Measurements from ENCODE around the gene MS4A2.

Gene MS4A2

DNA sequence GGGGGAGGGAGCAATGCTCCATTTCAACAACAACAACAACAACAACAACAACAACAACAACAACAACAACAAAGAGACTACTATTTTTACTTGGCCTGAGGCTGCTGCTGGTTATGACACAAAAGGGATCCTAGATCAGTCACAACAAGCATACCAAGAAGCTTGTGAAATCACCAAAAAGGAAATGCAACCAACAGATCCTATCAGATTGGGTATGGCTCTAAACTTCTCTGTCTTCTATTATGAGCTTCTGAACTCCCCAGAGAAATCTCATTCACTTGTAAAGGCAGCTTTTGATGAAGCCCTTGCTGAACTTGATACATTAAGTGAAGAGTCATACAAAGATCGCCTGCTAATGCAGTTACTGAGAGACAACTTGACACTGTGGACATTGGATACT lies 10.5 kb upstream of the MS4A2 start:
- H3K36me3 ChIP-seq, result no peaks in the 10 kb centered on the region
- H3K27ac ChIP-seq, result no peak overlapping the region
- H3K27me3 ChIP-seq (ENCODE audit: insufficient read depth, low read depth, severe bottlenecking), result no peaks in the 10 kb centered on the region
- DNase-seq, result no peak
- TF ChIP-seq, protein P1, sequence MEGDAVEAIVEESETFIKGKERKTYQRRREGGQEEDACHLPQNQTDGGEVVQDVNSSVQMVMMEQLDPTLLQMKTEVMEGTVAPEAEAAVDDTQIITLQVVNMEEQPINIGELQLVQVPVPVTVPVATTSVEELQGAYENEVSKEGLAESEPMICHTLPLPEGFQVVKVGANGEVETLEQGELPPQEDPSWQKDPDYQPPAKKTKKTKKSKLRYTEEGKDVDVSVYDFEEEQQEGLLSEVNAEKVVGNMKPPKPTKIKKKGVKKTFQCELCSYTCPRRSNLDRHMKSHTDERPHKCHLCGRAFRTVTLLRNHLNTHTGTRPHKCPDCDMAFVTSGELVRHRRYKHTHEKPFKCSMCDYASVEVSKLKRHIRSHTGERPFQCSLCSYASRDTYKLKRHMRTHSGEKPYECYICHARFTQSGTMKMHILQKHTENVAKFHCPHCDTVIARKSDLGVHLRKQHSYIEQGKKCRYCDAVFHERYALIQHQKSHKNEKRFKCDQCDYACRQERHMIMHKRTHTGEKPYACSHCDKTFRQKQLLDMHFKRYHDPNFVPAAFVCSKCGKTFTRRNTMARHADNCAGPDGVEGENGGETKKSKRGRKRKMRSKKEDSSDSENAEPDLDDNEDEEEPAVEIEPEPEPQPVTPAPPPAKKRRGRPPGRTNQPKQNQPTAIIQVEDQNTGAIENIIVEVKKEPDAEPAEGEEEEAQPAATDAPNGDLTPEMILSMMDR (IDR thresholded peaks at IDR 0.05; ENCODE audit: low read depth, low read length), result no peak
- H3K9me3 ChIP-seq (ENCODE audit: severe bottlenecking), result no peaks in the 10 kb centered on the region
- H3K4me3 ChIP-seq (ENCODE audit: low read depth, low read length), result no peak overlapping the region

DNA sequence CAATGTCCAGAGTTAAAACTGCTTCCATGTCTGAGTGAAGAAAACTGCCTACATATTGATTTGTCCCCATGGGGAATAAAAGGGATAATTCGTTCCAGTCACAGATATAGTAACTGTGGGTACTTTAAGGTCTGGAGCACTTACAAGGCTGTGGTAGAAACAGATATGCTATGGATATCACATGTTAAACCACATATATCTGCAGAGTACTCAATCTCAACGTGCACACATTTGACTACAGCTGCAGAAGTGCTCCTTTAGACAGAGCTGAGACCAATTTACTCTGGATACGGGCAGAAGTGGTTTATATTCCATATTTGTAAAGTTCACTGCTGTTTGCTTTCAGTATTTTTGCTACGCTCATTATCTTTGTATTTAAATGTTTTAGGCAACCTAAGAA lies 9.7 kb upstream of the MS4A2 start:
- no peak overlapping the region for H3K27ac ChIP-seq
- TF ChIP-seq, protein P1 (IDR thresholded peaks at IDR 0.05; ENCODE audit: low read depth, low read length), result no peak
- DNase-seq, result no peak
- no peaks in the 10 kb centered on the region for H3K27me3 ChIP-seq (ENCODE audit: insufficient read depth, low read depth, severe bottlenecking)
- no peaks in the 10 kb centered on the region for H3K36me3 ChIP-seq
- no peaks in the 10 kb centered on the region for H3K9me3 ChIP-seq (ENCODE audit: severe bottlenecking)
- no peak overlapping the region for H3K4me3 ChIP-seq (ENCODE audit: low read depth, low read length)

DNA sequence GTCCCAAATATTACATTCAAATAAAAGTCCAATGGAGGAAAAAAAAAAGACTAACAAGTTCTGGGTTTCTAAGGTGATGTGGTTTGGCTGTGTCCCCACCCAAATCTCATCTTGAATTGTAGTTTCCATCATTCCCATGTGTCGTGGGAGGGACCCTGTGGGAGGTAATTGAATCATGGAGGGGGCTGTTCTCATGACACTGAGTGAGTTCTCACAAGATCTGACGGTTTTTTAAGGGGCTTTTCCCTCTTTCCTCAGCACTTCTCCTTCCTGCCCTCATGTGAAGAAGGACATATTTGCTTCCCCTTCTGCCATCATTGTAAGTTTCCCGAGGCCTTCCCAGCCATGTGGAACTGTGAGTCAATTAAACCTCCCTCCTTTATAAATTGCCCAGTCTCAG lies 7.9 kb upstream of the MS4A2 start:
- Histone ChIP-seq H3K9me3 (ENCODE audit: severe bottlenecking) (no peaks in the 10 kb centered on the region), H3K27me3 (ENCODE audit: insufficient read depth, low read depth, severe bottlenecking) (no peaks in the 10 kb centered on the region), H3K27ac (no peak overlapping the region), H3K36me3 (no peaks in the 10 kb centered on the region), H3K4me3 (ENCODE audit: low read depth, low read length) (no peak overlapping the region)
- TF ChIP-seq, protein P1 (IDR thresholded peaks at IDR 0.05; ENCODE audit: low read depth, low read length), result no peak
- DNase-seq, result no peak

DNA sequence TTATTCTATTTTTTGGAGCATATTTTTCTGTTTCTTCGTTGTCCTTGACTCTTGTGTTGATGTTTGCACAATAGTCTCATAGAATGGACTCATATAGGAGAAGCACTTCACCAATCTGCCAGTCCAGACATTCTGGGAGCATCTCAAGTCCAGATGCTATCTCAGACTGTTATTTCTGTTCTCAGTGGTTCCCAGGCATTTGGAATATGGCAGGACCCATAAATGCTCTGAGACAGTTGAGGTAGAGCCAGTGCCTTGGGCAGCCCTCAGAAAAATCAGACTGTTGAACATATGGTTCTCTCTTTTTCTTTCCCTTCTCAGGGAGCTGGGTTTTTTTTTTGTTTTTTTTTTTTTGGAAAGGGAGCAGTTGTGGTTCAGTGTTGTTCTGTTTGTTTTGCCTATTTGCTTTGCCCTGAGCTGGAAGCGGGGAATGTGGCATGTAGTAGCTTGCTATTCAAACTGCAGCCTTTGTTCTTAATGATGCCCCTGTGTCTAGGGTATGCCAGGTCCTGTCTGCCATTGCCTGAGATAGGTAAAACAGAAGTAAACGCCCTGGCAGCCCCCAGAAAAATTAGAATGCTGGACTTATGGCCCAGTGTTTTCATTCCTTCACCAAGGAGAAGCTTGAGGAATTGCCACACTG lies 3.7 kb upstream of the MS4A2 start:
- DNase-seq, result no peak

DNA sequence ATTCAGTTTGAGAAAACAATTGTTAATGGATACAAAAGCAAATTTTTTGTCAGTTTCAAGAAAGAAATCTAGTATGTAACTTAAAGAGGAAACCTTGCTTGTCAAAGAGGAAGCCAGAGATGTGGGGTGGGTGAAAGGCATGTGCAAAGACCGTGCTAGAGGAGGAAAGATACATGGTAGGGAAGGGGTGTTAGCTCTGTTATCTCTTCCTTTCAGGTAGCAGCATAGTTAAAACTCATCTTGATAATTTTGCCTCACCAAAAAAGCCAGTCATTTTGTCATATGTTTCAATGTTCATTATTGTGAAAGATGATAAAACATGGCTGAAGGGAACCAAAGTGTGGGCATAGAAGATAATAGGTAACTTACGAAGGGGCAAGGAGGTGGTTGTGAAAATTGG lies 2.6 kb upstream of the MS4A2 start:
- no peak overlapping the region for H3K27ac ChIP-seq
- H3K36me3 ChIP-seq, result no peaks in the 10 kb centered on the region
- H3K27me3 ChIP-seq (ENCODE audit: insufficient read depth, low read depth, severe bottlenecking), result no peaks in the 10 kb centered on the region
- H3K4me3 ChIP-seq (ENCODE audit: low read depth, low read length), result no peak overlapping the region
- no peak for DNase-seq
- H3K9me3 ChIP-seq (ENCODE audit: severe bottlenecking), result no peaks in the 10 kb centered on the region
- TF ChIP-seq, protein P1 (IDR thresholded peaks at IDR 0.05; ENCODE audit: low read depth, low read length), result no peak

More for the DNA sequence above, 3.7 kb upstream of the MS4A2 start:
- no peaks in the 10 kb centered on the region for H3K27me3 ChIP-seq (ENCODE audit: insufficient read depth, low read depth, severe bottlenecking)
- no peaks in the 10 kb centered on the region for H3K36me3 ChIP-seq
- no peak overlapping the region for H3K27ac ChIP-seq
- TF ChIP-seq, protein P1 (IDR thresholded peaks at IDR 0.05; ENCODE audit: low read depth, low read length), result no peak
- no peaks in the 10 kb centered on the region for H3K9me3 ChIP-seq (ENCODE audit: severe bottlenecking)
- H3K4me3 ChIP-seq (ENCODE audit: low read depth, low read length), result no peak overlapping the region

DNA sequence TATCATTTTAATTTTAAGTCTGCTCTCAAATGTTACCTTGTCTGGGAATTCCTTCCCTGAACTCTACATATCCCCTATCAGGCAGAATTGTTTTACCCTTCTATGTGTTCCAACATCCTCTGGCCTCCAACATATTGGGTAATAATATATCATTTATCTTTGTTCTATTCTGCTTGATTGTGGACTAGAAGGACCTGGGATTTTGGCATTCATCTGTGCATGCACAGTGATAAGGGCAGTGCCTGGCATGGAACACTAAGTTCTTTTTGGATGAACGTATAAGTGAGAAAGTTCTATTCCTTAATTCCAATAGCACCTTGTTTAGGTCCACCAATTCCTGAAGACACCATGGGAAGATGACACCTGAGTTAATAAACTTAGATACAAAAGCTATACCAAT lies 1.2 kb upstream of the MS4A2 start:
- DNase-seq, result no peak
- Histone ChIP-seq H3K36me3 (no peaks in the 10 kb centered on the region), H3K27ac (no peak overlapping the region), H3K27me3 (ENCODE audit: insufficient read depth, low read depth, severe bottlenecking) (no peaks in the 10 kb centered on the region), H3K9me3 (ENCODE audit: severe bottlenecking) (no peaks in the 10 kb centered on the region), H3K4me3 (ENCODE audit: low read depth, low read length) (no peak overlapping the region)
- TF ChIP-seq, protein P1 (IDR thresholded peaks at IDR 0.05; ENCODE audit: low read depth, low read length), result no peak
